K562 (cell line): Measurements from ENCODE around the gene CRTC3. TPM values are rescaled to one million over a fixed set of nuclear protein-coding genes. Genes with fewer than 3 reads are reported as not detected.

Experiments
- CBX5 ChIP-seq: IDR thresholded peaks from 2 replicates; pipeline ENCODE4 v1.6.1; 2014; ENCODE audit warnings: low read depth, borderline replicate concordance
- EP300 ChIP-seq: IDR thresholded peaks from 2 replicates; pipeline ENCODE4 v1.6.1; 2012; ENCODE audit warnings: low read length, improper control_type of control experiment
- LEF1 ChIP-seq: fragments of 450-650 bp; IDR thresholded peaks from 2 replicates; pipeline ENCODE4 v1.6.1; 2016; ENCODE audit warnings: mild to moderate bottlenecking
- PCBP2 ChIP-seq: fragments of 200-400 bp; formaldehyde crosslinking; IDR thresholded peaks from 2 replicates; pipeline ENCODE4 v1.6.1; 2018; ENCODE audit warnings: low read length, low read depth, mild to moderate bottlenecking, moderate library complexity; ENCODE audit not compliant: poor library complexity, severe bottlenecking
- POLR2AphosphoS2 ChIP-seq: IDR thresholded peaks from 2 replicates; pipeline ENCODE4 v1.6.1; 2012; ENCODE audit warnings: low read length, improper control_type of control experiment
- SMAD1 ChIP-seq: fragments of 150-350 bp; IDR thresholded peaks from 2 replicates; pipeline ENCODE4 v1.6.1; 2014; ENCODE audit warnings: low read length, low read depth; ENCODE audit not compliant: partially characterized antibody
- SMC3 ChIP-seq: conservative IDR thresholded peaks from 2 replicates; pipeline ENCODE4 v1.6.1; 2011; ENCODE audit warnings: low read depth, low read length, improper control_type of control experiment; ENCODE audit not compliant: insufficient read depth
- TEAD4 ChIP-seq, 2 experiments: sonication (generic) in 1 of 2; formaldehyde crosslinking in 1 of 2; IDR thresholded peaks; 2 replicates each; pipeline versions ENCODE4 v1.6.1 to v1.8.0; 2012 to 2022; ENCODE audit warnings: borderline replicate concordance in 1 of 2, inconsistent platforms in 1 of 2, low read length in 1 of 2, mild to moderate bottlenecking in 1 of 2, missing genetic modification reagents in 1 of 2
- THRAP3 ChIP-seq: fragments of 450-650 bp; IDR thresholded peaks from 2 replicates; pipeline ENCODE4 v1.6.1; 2016; ENCODE audit warnings: mild to moderate bottlenecking, inconsistent platforms, borderline replicate concordance
- TRIM24 ChIP-seq, 2 experiments: fragments of 450-650 bp; IDR thresholded peaks; 2 replicates each; pipeline ENCODE4 v1.6.1; 2016
- TSHZ1 ChIP-seq: fragments of 250-450 bp; sonication (Bioruptor Pico); IDR thresholded peaks from 2 replicates; pipeline ENCODE4 v1.4.0; 2020; ENCODE audit warnings: mild to moderate bottlenecking, moderate library complexity
- ZBTB33 ChIP-seq: sonication (generic); formaldehyde crosslinking; IDR thresholded peaks from 2 replicates; pipeline ENCODE4 v1.8.1; 2023; ENCODE audit warnings: mild to moderate bottlenecking, missing genetic modification reagents
- ZNF274 ChIP-seq: IDR thresholded peaks from 2 replicates; pipeline ENCODE4 v1.6.1; 2011; ENCODE audit warnings: low read depth, mild to moderate bottlenecking, low read length, moderate library complexity, borderline replicate concordance
- polyA plus RNA-seq, 8 experiments: library from polyadenylated mRNA; depleted of rRNA in 4 of 8; stranded (reverse) in 5 of 8; unstranded in 3 of 8; fragments of >200 nt; fragmentation: Nextera tagmentation in 2 of 8; fragmentation: Illumina TruSeq in 1 of 8; extraction: Ambion mirVana in 2 of 8; extraction: Trizol in 1 of 8; gene quantifications; 2 replicates each; pipeline versions ENCODE4 v1.2.1 to v1.2.3, GENCODE V29; 2011 to 2014; ENCODE audit warnings: inconsistent platforms in 1 of 8, missing spikeins in 1 of 8
- total RNA-seq, 7 experiments: library from RNA; depleted of rRNA in 6 of 7; stranded (reverse); fragments of >200 nt in 6 of 7; fragmentation: Illumina TruSeq in 2 of 7; extraction: Trizol in 2 of 7; gene quantifications; 2 replicates each; pipeline versions ENCODE4 v1.2.1 to v1.2.3, GENCODE V29; 2011 to 2021; ENCODE audit warnings: low replicate concordance in 1 of 7
- TF ChIP-seq, protein P1 (sequence below): fragments of 450-650 bp; formaldehyde crosslinking; IDR thresholded peaks from 2 replicates; pipeline ENCODE4 v1.4.0; 2020; ENCODE audit warnings: mild to moderate bottlenecking
- TF ChIP-seq, protein P2 (sequence below): sonication (generic); formaldehyde crosslinking; IDR thresholded peaks from 2 replicates; pipeline ENCODE4 v1.8.1; 2023; ENCODE audit warnings: missing genetic modification reagents, mild to moderate bottlenecking, borderline replicate concordance

Gene CRTC3
- total and polyA plus RNA-seq, 9 of the 15 experiments (the other 6 are each of a cell fraction or from before 2014, with no cell fraction given) = 1.2 to 19.0 (median 11.6) TPM

DNA sequence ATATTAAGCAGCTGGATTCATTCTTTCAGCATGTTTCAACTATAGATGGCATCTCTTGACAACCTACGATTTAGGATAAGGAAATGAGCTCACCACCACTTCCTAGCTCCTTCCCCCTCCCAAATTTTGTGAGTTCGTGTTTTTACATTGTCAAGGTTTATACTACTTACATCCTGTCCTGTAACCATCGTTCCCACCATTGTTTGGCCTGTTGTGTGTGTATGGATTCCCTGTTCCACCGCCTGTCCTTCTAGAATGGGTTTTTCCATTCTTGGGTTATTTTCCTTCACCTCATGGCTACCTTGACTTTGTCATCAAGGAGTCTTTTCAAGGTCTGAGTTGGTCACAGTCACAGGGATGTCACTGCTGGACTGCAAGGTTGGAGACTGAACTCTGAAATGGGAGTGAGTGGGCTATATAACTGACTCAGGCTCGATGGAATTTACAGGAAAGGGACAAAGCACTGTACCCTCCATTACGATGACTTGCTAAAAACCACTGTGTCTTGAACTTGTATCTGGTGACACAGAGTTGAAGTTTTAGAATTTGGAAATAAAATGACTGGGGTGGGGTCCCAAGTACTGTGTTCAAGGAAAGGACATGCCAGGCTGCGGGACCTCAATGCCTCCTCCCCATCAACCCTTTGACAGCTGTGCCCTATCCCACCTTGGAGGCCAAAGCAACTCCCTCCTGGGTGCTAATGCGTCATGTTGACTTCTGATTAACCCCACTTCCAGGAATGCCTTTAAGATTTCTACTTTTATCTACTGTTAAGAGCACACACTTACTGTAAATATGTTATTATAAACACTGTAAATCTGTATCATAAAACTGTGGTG, 120.6 kb downstream of the CRTC3 start (continued):
- TF ChIP-seq SMAD1 = peak; percentile 41
- TF ChIP-seq ZNF274 = no peak
- no peak for TF ChIP-seq ZBTB33 (CRISPR knock-in tag)
- TF ChIP-seq CBX5 = 0 out of 2 replicates have a peak, but pooled peaks have one; percentile 13
- TF ChIP-seq, protein P1, sequence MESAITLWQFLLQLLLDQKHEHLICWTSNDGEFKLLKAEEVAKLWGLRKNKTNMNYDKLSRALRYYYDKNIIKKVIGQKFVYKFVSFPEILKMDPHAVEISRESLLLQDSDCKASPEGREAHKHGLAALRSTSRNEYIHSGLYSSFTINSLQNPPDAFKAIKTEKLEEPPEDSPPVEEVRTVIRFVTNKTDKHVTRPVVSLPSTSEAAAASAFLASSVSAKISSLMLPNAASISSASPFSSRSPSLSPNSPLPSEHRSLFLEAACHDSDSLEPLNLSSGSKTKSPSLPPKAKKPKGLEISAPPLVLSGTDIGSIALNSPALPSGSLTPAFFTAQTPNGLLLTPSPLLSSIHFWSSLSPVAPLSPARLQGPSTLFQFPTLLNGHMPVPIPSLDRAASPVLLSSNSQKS (CRISPR knock-in tag) = no peak
- no peak for TF ChIP-seq THRAP3
- peak; percentile 55 for TF ChIP-seq TEAD4 (IDR thresholded peaks at IDR 0.05; ENCODE audit: low read length)
- no peak for TF ChIP-seq TEAD4 (CRISPR knock-in tag; IDR thresholded peaks at IDR 0.05; ENCODE audit: borderline replicate concordance)
- TF ChIP-seq LEF1 = 0 out of 2 replicates have a peak, but pooled peaks have one; percentile 42
- TF ChIP-seq PCBP2 = no peak
- TF ChIP-seq SMC3 = no peak
- peak; percentile 68 for TF ChIP-seq TSHZ1
- peak; percentile 20 to 21; a peak in 2 of 4 replicates for TF ChIP-seq TRIM24 (IDR thresholded peaks at IDR 0.05)
- TF ChIP-seq, protein P2, sequence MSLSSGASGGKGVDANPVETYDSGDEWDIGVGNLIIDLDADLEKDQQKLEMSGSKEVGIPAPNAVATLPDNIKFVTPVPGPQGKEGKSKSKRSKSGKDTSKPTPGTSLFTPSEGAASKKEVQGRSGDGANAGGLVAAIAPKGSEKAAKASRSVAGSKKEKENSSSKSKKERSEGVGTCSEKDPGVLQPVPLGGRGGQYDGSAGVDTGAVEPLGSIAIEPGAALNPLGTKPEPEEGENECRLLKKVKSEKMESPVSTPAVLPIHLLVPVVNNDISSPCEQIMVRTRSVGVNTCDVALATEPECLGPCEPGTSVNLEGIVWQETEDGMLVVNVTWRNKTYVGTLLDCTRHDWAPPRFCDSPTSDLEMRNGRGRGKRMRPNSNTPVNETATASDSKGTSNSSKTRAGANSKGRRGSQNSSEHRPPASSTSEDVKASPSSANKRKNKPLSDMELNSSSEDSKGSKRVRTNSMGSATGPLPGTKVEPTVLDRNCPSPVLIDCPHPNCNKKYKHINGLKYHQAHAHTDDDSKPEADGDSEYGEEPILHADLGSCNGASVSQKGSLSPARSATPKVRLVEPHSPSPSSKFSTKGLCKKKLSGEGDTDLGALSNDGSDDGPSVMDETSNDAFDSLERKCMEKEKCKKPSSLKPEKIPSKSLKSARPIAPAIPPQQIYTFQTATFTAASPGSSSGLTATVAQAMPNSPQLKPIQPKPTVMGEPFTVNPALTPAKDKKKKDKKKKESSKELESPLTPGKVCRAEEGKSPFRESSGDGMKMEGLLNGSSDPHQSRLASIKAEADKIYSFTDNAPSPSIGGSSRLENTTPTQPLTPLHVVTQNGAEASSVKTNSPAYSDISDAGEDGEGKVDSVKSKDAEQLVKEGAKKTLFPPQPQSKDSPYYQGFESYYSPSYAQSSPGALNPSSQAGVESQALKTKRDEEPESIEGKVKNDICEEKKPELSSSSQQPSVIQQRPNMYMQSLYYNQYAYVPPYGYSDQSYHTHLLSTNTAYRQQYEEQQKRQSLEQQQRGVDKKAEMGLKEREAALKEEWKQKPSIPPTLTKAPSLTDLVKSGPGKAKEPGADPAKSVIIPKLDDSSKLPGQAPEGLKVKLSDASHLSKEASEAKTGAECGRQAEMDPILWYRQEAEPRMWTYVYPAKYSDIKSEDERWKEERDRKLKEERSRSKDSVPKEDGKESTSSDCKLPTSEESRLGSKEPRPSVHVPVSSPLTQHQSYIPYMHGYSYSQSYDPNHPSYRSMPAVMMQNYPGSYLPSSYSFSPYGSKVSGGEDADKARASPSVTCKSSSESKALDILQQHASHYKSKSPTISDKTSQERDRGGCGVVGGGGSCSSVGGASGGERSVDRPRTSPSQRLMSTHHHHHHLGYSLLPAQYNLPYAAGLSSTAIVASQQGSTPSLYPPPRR (CRISPR knock-in tag) = no peak
- no peak for TF ChIP-seq POLR2AphosphoS2
- peak; percentile 44; the same call in 1 of the 2 replicates for TF ChIP-seq EP300
